H9 (cell line): ENCODE results near the gene FHOD3. TPM values are rescaled to one million over a fixed set of nuclear protein-coding genes. Genes with fewer than 3 reads are reported as not detected.

Experiments
- DNase-seq: peaks from one replicate; pipeline ENCODE4 v3.0.0-alpha.2; 2017
- H2AFZ ChIP-seq: one replicate; pipeline ENCODE4 v1.6.1; 2013; ENCODE audit warnings: mild to moderate bottlenecking, low read length, control low read depth, moderate library complexity
- H2AK5ac ChIP-seq: 2 replicates; pipeline ENCODE4 v1.6.1; 2013; ENCODE audit warnings: low read length, control low read depth, mixed read lengths; ENCODE audit not compliant: insufficient read length
- H2BK120ac ChIP-seq: one replicate; pipeline ENCODE4 v1.6.1; 2013; ENCODE audit warnings: low read depth, mild to moderate bottlenecking, low read length, control low read depth, inconsistent platforms; ENCODE audit not compliant: poor library complexity, severe bottlenecking
- H2BK12ac ChIP-seq: 2 replicates; pipeline ENCODE4 v1.6.1; 2013; ENCODE audit warnings: low read length, control low read depth, mixed read lengths, low read depth; ENCODE audit not compliant: insufficient read length
- H2BK15ac ChIP-seq: 2 replicates; pipeline ENCODE4 v1.6.1; 2013; ENCODE audit warnings: low read depth, low read length, control low read depth
- H2BK20ac ChIP-seq: one replicate; pipeline ENCODE4 v1.6.1; 2013; ENCODE audit warnings: low read depth, mild to moderate bottlenecking, low read length, control low read depth, inconsistent platforms; ENCODE audit not compliant: poor library complexity, severe bottlenecking
- H2BK5ac ChIP-seq: 2 replicates; pipeline ENCODE4 v1.6.1; 2013; ENCODE audit warnings: low read length, control low read depth, mixed read lengths; ENCODE audit not compliant: insufficient read length
- H3K14ac ChIP-seq: 2 replicates; pipeline ENCODE4 v1.6.1; 2013; ENCODE audit warnings: low read length, control low read depth; ENCODE audit not compliant: insufficient read depth
- H3K18ac ChIP-seq: 2 replicates; pipeline ENCODE4 v1.6.1; 2013; ENCODE audit warnings: low read depth, mild to moderate bottlenecking, mixed read lengths, low read length, control low read depth; ENCODE audit not compliant: insufficient read length
- H3K23ac ChIP-seq: 2 replicates; pipeline ENCODE4 v1.6.1; 2013; ENCODE audit warnings: low read length, control low read depth, mixed read lengths, low read depth; ENCODE audit not compliant: insufficient read length
- H3K23me2 ChIP-seq: 2 replicates; pipeline ENCODE4 v1.6.1; 2013; ENCODE audit warnings: low read depth, mild to moderate bottlenecking, mixed read lengths, low read length, control low read depth; ENCODE audit not compliant: insufficient read length, poor library complexity, severe bottlenecking
- H3K27ac ChIP-seq: 2 replicates; pipeline ENCODE4 v1.5.1; 2013; ENCODE audit warnings: low read length, control low read depth, mixed read lengths, low read depth; ENCODE audit not compliant: insufficient read length
- H3K27me3 ChIP-seq: 2 replicates; pipeline ENCODE4 v1.6.1; 2013; ENCODE audit warnings: low read length, control low read depth, inconsistent platforms; ENCODE audit not compliant: insufficient read depth
- H3K4ac ChIP-seq: 2 replicates; pipeline ENCODE4 v1.6.1; 2013; ENCODE audit warnings: low read depth, mild to moderate bottlenecking, control low read depth, inconsistent platforms, low read length, moderate library complexity
- H3K4me1 ChIP-seq: 2 replicates; pipeline ENCODE4 v1.6.1; 2013; ENCODE audit warnings: low read length, control low read depth, inconsistent platforms; ENCODE audit not compliant: insufficient read depth
- H3K4me2 ChIP-seq: 2 replicates; pipeline ENCODE4 v1.6.1; 2013; ENCODE audit warnings: low read length, control low read depth, mixed read lengths; ENCODE audit not compliant: insufficient read length, insufficient read depth
- H3K56ac ChIP-seq: 2 replicates; pipeline ENCODE4 v1.6.1; 2013; ENCODE audit warnings: low read depth, mild to moderate bottlenecking, mixed read lengths, low read length, control low read depth; ENCODE audit not compliant: insufficient read length
- H3K79me1 ChIP-seq: 2 replicates; pipeline ENCODE4 v1.6.1; 2013; ENCODE audit warnings: low read depth, mild to moderate bottlenecking, moderate library complexity, low read length, control low read depth, inconsistent platforms; ENCODE audit not compliant: insufficient read depth, poor library complexity, severe bottlenecking
- H3K79me2 ChIP-seq: 2 replicates; pipeline ENCODE4 v1.6.1; 2013; ENCODE audit warnings: low read length, control low read depth, inconsistent platforms; ENCODE audit not compliant: insufficient read depth
- H3K9ac ChIP-seq: 2 replicates; pipeline ENCODE4 v1.6.1; 2013; ENCODE audit warnings: low read length, control low read depth, mixed read lengths; ENCODE audit not compliant: insufficient read length; ENCODE audit errors: extremely low read depth
- H3K9me3 ChIP-seq: one replicate; pipeline ENCODE4 v1.6.1; 2013; ENCODE audit warnings: low read depth, low read length, inconsistent platforms; ENCODE audit not compliant: control insufficient read depth
- H3T11ph ChIP-seq: one replicate; pipeline ENCODE4 v1.6.1; 2013; ENCODE audit warnings: mild to moderate bottlenecking, low read length, control low read depth, inconsistent platforms
- H4K20me1 ChIP-seq: one replicate; pipeline ENCODE4 v1.6.1; 2013; ENCODE audit not compliant: control insufficient read depth, insufficient read length, insufficient read depth
- H4K5ac ChIP-seq: 2 replicates; pipeline ENCODE4 v1.6.1; 2013; ENCODE audit warnings: low read depth, mild to moderate bottlenecking, mixed read lengths, low read length, control low read depth; ENCODE audit not compliant: insufficient read length
- H4K8ac ChIP-seq: replicated peaks from 2 replicates; pipeline ENCODE4 v1.6.1; 2013; ENCODE audit warnings: low read length, control low read depth, mixed read lengths, low read depth; ENCODE audit not compliant: insufficient read length
- H4K91ac ChIP-seq: 2 replicates; pipeline ENCODE4 v1.6.1; 2013; ENCODE audit warnings: low read depth, mild to moderate bottlenecking, moderate library complexity, mixed read lengths, low read length, control low read depth; ENCODE audit not compliant: insufficient read length
- H3K27ac Mint-ChIP-seq, 3 experiments: 2 replicates in 2 of 3; 3 replicates in 1 of 3; pipeline ENCODE4 v1.8.0; 2020 to 2021; ENCODE audit warnings: mixed read lengths in 3 of 3, mild to moderate bottlenecking in 1 of 3, moderate library complexity in 1 of 3
- H3K27me3 Mint-ChIP-seq: 2 replicates; pipeline ENCODE4 v1.8.0; 2021; ENCODE audit warnings: low read depth, mild to moderate bottlenecking, moderate library complexity, mixed read lengths
- H3K36me3 Mint-ChIP-seq, 3 experiments: 2 replicates in 2 of 3; 3 replicates in 1 of 3; pipeline ENCODE4 v1.8.0; 2020 to 2021; ENCODE audit warnings: low read depth in 3 of 3, mixed read lengths in 3 of 3; ENCODE audit not compliant: insufficient read depth in 1 of 3
- H3K4me1 Mint-ChIP-seq, 2 experiments: 2 replicates each; pipeline ENCODE4 v1.8.0; 2020; ENCODE audit warnings: mixed read lengths in 2 of 2
- H3K4me3 Mint-ChIP-seq, 2 experiments: 2 replicates in 1 of 2; 3 replicates in 1 of 2; pipeline ENCODE4 v1.8.0; 2020 to 2021; ENCODE audit warnings: mild to moderate bottlenecking in 2 of 2, mixed read lengths in 2 of 2, moderate library complexity in 1 of 2
- H3K9me3 Mint-ChIP-seq, 2 experiments: 2 replicates in 1 of 2; 3 replicates in 1 of 2; pipeline ENCODE4 v1.8.0; 2020; ENCODE audit warnings: mild to moderate bottlenecking in 2 of 2, mixed read lengths in 2 of 2, moderate library complexity in 1 of 2
- CTCF ChIP-seq: fragments of 200-600 bp; sonication (generic); conservative IDR thresholded peaks from 3 replicates; pipeline ENCODE4 v1.8.0; 2021; ENCODE audit warnings: antibody characterized with exemption, mild to moderate bottlenecking
- WGBS: extraction: QIAGEN DNeasy Blood & Tissue Kit; methylation state at CpG from one replicate; pipeline ENCODE4 v1.1.7; 2013; ENCODE audit warnings: missing lambda C conversion rate, low lambda C conversion rate, mixed read lengths; ENCODE audit not compliant: insufficient read length; ENCODE audit errors: extremely low coverage; 5-methylcytosine and 5-hydroxymethylcytosine counted together
- total RNA-seq: library from RNA; stranded (reverse); gene quantifications from 2 replicates; pipeline ENCODE4 v1.2.1, GENCODE V29; 2021

Gene FHOD3
- total RNA-seq, 1 experiment from 2014 or later = 8.0 TPM

GRCh38 chr18:36409779-36410178 lies 112.3 kb downstream of the FHOD3 start:
- Histone ChIP-seq H3K4me1 (no peaks in the 10 kb centered on the region), H4K8ac (no peak overlapping the region), H3K4ac (no peak overlapping the region), H3K79me2 (no peaks in the 10 kb centered on the region), H2BK12ac (no peak overlapping the region), H4K20me1 (no peaks in the 10 kb centered on the region), H4K5ac (no peak overlapping the region), H3T11ph (no peak overlapping the region), H3K27ac (no peak overlapping the region), H2AFZ (no peak overlapping the region), H4K91ac (no peak overlapping the region), H3K79me1 (no peaks in the 10 kb centered on the region), H3K18ac (no peak overlapping the region), H2BK15ac (no peak overlapping the region), H2BK20ac (no peak overlapping the region), H3K4me2 (no peak overlapping the region), H2AK5ac (no peak overlapping the region), H3K56ac (no peak overlapping the region), H2BK5ac (no peak overlapping the region), H3K27me3 (no peaks in the 10 kb centered on the region), H3K9me3 (no peaks in the 10 kb centered on the region), H2BK120ac (no peak overlapping the region), H3K14ac (no peak overlapping the region), H3K23ac (no peak overlapping the region), H3K23me2 (no peaks in the 10 kb centered on the region), H3K9ac (no peak overlapping the region)
- no peak for DNase-seq
- no peaks in the 10 kb centered on the region; a peak in 1 of 7 replicates for H3K36me3 Mint-ChIP-seq
- H3K4me1 Mint-ChIP-seq = peaks cover 5 to 13% of the 10 kb centered on the region in 2 experiments
- WGBS = no CpG with 5 or more reads among the region's 5 CpGs
- H3K9me3 Mint-ChIP-seq = no peaks in the 10 kb centered on the region; a peak in 1 of 5 replicates
- TF ChIP-seq CTCF = no peak
- no peak overlapping the region for H3K27ac Mint-ChIP-seq
- H3K4me3 Mint-ChIP-seq = no peak overlapping the region
- no peaks in the 10 kb centered on the region for H3K27me3 Mint-ChIP-seq
